MCF 10A (cell line): Measurements from ENCODE around the gene TMEM114. TPM values are rescaled to one million over a fixed set of nuclear protein-coding genes. Genes with fewer than 3 reads are reported as not detected.

ENCODE experiments used
- BruUV-seq: library from RNA; stranded (reverse); fragments of 400-500 nt; replicated peaks from 2 replicates; lab custom pipeline; 2021; lab: Mats Ljungman, UMichigan
- CTCF ChIA-PET: fragments of 300-600 bp; sonication (Branson Sonifier 250); formaldehyde crosslinking; extraction: SDS; loops from one replicate; lab custom pipeline; 2021; ENCODE audit warnings: antibody characterized with exemption, inconsistent platforms; lab: Yijun Ruan, JAX
- POLR2A ChIA-PET: fragments of 300-600, 350-650 bp; sonication (Branson Sonifier 250); formaldehyde crosslinking; extraction: SDS; loops from one replicate; lab custom pipeline; 2020; ENCODE audit warnings: antibody characterized with exemption, inconsistent platforms; lab: Yijun Ruan, JAX
- DNase-seq: peaks from one replicate; pipeline ENCODE4 v3.0.0-alpha.2; 2018; ENCODE audit not compliant: unreplicated experiment
- H3K27ac Mint-ChIP-seq: one replicate; pipeline ENCODE4 v1.8.0; 2022; ENCODE audit warnings: mild to moderate bottlenecking, low read depth, mixed read lengths; ENCODE audit not compliant: unreplicated experiment
- H3K27me3 Mint-ChIP-seq: one replicate; pipeline ENCODE4 v1.8.0; 2022; ENCODE audit warnings: mixed read lengths; ENCODE audit not compliant: insufficient read depth, unreplicated experiment
- H3K36me3 Mint-ChIP-seq: one replicate; pipeline ENCODE4 v1.8.0; 2022; ENCODE audit warnings: mild to moderate bottlenecking, moderate library complexity, mixed read lengths; ENCODE audit not compliant: insufficient read depth, unreplicated experiment
- H3K4me1 Mint-ChIP-seq: one replicate; pipeline ENCODE4 v1.8.0; 2022; ENCODE audit warnings: mixed read lengths; ENCODE audit not compliant: insufficient read depth, unreplicated experiment
- H3K4me3 Mint-ChIP-seq: one replicate; pipeline ENCODE4 v1.8.0; 2022; ENCODE audit warnings: mild to moderate bottlenecking, moderate library complexity, mixed read lengths; ENCODE audit not compliant: unreplicated experiment
- H3K9me3 Mint-ChIP-seq: one replicate; pipeline ENCODE4 v1.8.0; 2022; ENCODE audit warnings: mixed read lengths; ENCODE audit not compliant: unreplicated experiment
- intact Hi-C: fragments of 100-400 bp; cut with micrococcal nuclease; formaldehyde crosslinking; loops from 2 replicates; pipeline ENCODE4 v1.14.1; 2022
- total RNA-seq: library from RNA; stranded (reverse); gene quantifications from 2 replicates; pipeline ENCODE4 v1.2.3, GENCODE V29; 2022
- TF ChIP-seq, protein P1 (sequence below): fragments of 200-600 bp; IDR thresholded peaks from one replicate; pipeline ENCODE4 v1.8.0; 2022; ENCODE audit warnings: antibody characterized with exemption, mild to moderate bottlenecking; ENCODE audit not compliant: unreplicated experiment

The TMEM114 gene
- total RNA-seq, 1 experiment from 2014 or later = not detected

DNA sequence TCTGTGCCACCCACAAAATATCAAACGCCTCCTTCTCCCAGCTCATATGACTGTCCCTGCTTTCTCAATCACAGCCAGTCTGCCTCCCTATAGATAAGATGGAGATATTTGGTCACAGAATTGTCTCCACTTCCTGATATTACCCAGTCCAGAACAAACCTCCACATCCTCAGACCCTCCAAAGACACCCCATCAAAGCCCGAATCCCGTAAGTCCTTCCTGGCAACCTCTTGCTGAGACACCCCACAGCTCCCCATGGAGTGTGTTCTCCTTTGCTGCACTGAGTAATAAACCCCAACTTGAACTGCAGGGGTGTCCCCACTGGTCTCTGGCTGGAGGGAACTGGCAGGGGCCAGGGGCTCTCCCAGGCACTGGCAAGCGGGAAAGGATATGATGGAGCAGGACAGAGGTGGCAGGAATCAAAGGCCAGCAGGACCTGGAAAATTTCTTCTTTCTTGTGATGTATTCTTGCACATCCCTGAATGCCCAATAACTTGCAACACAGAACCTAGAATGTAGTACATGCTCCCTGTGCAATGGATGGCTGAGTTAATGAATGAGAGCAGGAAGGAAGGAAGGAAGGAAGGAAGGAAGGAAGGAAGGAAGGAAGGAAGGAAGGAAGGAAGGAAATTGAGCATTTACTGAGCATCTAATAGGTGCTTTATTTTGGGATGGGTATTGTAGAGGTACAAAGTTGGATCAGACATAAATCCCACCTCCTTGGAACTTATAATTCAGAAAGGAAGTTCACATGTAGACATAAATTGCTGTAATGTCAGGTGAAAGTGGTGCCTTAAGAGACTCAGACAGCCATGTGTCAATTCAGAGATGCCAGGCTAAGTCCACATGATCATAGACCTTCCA lies 13.9 kb downstream of the TMEM114 start:
- CTCF ChIA-PET = interaction anchor here (0.7 to 1.3 kb wide), 6 partner anchors 9 to 304 kb away, joined by 3 read pairs; no protein-coding TSS in a partner anchor
- intact Hi-C loops = no loop called here
- Mint-ChIP-seq H3K27me3 (peaks cover 24% of the 10 kb centered on the region), H3K27ac (no peak overlapping the region), H3K9me3 (no peaks in the 10 kb centered on the region), H3K36me3 (no peaks in the 10 kb centered on the region), H3K4me1 (peaks cover 5% of the 10 kb centered on the region), H3K4me3 (no peak overlapping the region)
- no peak for DNase-seq
- BruUV-seq = no TSS peak
- TF ChIP-seq, protein P1, sequence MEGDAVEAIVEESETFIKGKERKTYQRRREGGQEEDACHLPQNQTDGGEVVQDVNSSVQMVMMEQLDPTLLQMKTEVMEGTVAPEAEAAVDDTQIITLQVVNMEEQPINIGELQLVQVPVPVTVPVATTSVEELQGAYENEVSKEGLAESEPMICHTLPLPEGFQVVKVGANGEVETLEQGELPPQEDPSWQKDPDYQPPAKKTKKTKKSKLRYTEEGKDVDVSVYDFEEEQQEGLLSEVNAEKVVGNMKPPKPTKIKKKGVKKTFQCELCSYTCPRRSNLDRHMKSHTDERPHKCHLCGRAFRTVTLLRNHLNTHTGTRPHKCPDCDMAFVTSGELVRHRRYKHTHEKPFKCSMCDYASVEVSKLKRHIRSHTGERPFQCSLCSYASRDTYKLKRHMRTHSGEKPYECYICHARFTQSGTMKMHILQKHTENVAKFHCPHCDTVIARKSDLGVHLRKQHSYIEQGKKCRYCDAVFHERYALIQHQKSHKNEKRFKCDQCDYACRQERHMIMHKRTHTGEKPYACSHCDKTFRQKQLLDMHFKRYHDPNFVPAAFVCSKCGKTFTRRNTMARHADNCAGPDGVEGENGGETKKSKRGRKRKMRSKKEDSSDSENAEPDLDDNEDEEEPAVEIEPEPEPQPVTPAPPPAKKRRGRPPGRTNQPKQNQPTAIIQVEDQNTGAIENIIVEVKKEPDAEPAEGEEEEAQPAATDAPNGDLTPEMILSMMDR = no peak
- POLR2A ChIA-PET = no interaction called here

DNA sequence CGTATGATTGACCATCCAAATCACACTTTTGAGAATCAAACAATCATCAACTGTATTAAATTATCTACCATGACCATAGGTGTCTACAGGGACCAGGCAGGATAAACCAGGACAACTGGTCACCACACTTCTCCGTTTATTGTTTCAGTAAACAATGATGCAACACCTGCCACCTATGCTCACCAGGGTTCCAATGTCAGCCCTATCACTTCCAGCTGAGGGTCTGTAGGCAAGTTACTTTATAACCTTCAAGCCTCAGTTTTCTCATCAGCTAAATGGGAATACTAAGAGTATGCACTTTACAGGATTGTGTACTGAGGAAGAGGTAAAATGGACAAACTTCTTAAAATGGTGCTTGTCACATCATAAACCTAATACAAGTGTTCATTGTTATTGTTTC lies 14.9 kb downstream of the TMEM114 start:
- no peak overlapping the region for H3K27ac Mint-ChIP-seq
- intact Hi-C loops = no loop called here
- no peak for DNase-seq
- no peaks in the 10 kb centered on the region for H3K36me3 Mint-ChIP-seq
- peaks cover 24% of the 10 kb centered on the region for H3K27me3 Mint-ChIP-seq
- ChIA-PET POLR2A (interaction anchor here (0.6 kb wide), 1 partner anchor 1891 kb away, joined by 3 read pairs; no protein-coding TSS in a partner anchor), CTCF (interaction anchor here (0.6 to 1.3 kb wide), 8 partner anchors 8 to 305 kb away, joined by 3 to 5 read pairs (median 3); partner anchors contain the start of gene TMEM114)
- no peak overlapping the region for H3K4me3 Mint-ChIP-seq
- H3K4me1 Mint-ChIP-seq = peaks cover 5% of the 10 kb centered on the region
- no TSS peak for BruUV-seq
- H3K9me3 Mint-ChIP-seq = no peaks in the 10 kb centered on the region
- TF ChIP-seq, protein P1 = no peak

DNA sequence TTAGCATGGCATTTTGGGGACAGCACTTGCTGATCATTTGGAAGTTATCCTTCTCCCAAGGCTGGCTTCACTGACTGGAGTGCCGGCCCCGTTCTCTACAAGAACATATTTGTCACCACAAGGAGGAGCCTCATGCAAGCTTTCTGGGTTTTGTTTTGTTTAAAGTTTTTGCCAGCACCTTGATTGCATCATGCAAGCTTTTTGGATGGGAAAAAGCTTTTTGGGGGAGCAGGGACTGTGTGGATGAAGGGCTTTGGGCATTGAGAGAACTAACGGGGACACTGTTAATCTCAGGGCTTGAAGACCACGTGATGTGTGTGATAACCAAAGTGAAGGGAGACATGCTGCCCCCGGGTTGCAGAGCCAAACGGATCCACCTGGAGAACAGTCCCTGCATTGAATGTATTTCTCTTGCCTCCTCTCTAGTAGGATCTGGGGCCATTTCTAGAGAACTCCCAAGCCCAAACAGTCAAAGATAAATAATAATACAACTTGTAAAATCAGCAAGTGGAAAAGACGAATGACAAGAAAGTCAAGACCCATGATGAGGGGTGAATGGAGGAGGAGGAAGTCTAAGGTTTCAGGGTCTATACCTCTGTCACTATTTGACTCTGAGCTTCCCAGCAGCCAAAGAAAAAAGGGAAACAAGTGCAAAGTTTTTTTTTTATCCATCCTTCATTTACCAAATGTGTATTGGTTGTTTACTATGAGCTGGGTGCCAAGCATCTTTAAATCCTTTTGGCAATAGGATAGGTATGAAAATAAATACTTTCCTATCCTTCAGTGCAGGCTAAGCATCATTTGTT lies 17.2 kb downstream of the TMEM114 start:
- H3K27me3 Mint-ChIP-seq = peaks cover 24% of the 10 kb centered on the region
- CTCF ChIA-PET = interaction anchor here (0.6 to 3.2 kb wide), 32 partner anchors 11 to 1890 kb away, joined by 3 to 39 read pairs (median 6); partner anchors contain the start of genes LITAFD, METTL22, PMM2 and TMEM186
- H3K4me3 Mint-ChIP-seq = no peak overlapping the region
- POLR2A ChIA-PET = interaction anchor here (0.9 to 1.4 kb wide), 3 partner anchors 48 to 295 kb away, joined by 3 to 6 read pairs (median 4); partner anchors contain the start of genes CARHSP1 and METTL22
- peaks cover 5% of the 10 kb centered on the region for H3K4me1 Mint-ChIP-seq
- BruUV-seq = no TSS peak
- intact Hi-C loops = no loop called here
- no peaks in the 10 kb centered on the region for H3K9me3 Mint-ChIP-seq
- DNase-seq = peak; percentile 46
- H3K27ac Mint-ChIP-seq = peak overlapping the region; percentile 5
- TF ChIP-seq, protein P1 = peak; percentile 51
- no peaks in the 10 kb centered on the region for H3K36me3 Mint-ChIP-seq
